Measurements from ENCODE around the gene MTMR1.

The MTMR1 gene

DNA sequence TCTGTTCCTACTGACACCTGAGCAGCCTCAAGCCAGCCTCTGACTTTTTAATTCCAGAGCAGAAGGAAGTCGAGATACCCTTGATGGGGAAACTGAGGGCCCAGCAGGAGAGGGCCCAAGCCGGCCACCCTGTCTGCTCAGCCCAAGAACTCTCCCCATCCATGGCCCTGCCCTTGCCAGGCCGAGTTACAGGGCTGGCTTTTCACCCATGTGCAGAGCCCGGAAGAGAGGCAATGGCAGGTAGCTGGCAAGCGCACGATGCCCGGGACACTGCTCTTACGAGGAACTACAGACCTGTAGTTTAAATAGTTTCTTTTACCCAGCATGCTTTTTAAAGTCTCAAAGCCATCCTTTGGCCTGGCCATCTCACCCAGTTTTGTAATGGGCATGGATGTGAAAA, 79.9 kb downstream of the MTMR1 start:
- H3K27me3 ChIP-seq: no peaks in the 10 kb centered on the region
- TF ChIP-seq, protein P1, sequence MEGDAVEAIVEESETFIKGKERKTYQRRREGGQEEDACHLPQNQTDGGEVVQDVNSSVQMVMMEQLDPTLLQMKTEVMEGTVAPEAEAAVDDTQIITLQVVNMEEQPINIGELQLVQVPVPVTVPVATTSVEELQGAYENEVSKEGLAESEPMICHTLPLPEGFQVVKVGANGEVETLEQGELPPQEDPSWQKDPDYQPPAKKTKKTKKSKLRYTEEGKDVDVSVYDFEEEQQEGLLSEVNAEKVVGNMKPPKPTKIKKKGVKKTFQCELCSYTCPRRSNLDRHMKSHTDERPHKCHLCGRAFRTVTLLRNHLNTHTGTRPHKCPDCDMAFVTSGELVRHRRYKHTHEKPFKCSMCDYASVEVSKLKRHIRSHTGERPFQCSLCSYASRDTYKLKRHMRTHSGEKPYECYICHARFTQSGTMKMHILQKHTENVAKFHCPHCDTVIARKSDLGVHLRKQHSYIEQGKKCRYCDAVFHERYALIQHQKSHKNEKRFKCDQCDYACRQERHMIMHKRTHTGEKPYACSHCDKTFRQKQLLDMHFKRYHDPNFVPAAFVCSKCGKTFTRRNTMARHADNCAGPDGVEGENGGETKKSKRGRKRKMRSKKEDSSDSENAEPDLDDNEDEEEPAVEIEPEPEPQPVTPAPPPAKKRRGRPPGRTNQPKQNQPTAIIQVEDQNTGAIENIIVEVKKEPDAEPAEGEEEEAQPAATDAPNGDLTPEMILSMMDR (IDR thresholded peaks at IDR 0.05): no peak
- DNase-seq: no peak
- H3K36me3 ChIP-seq: peaks cover 0 to 33% (median 12%) of the 10 kb centered on the region in 3 donors
- peaks cover 0 to 3% (median 0%) of the 10 kb centered on the region in 4 donors for H3K4me1 ChIP-seq
- H3K9me3 ChIP-seq: no peaks in the 10 kb centered on the region
- H3K27ac ChIP-seq: no peak overlapping the region
- no peak overlapping the region for H3K4me3 ChIP-seq
- intact Hi-C loops (cut with DNase I; ENCODE audit: low total_unique reads): loop anchor here (5.0 to 10.0 kb wide), 2 partner anchors 222 to 309 kb away; no protein-coding TSS in a partner anchor

GRCh38 chrX:150773634-150774033, 80.4 kb downstream of the MTMR1 start:
- H3K9me3 ChIP-seq: no peaks in the 10 kb centered on the region
- no peak for DNase-seq
- H3K4me3 ChIP-seq: no peak overlapping the region
- intact Hi-C loops (cut with DNase I; ENCODE audit: low total_unique reads): loop anchor here (5.0 to 10.0 kb wide), 2 partner anchors 221 to 309 kb away; no protein-coding TSS in a partner anchor
- no peaks in the 10 kb centered on the region for H3K27me3 ChIP-seq
- peaks cover 0 to 28% (median 12%) of the 10 kb centered on the region in 3 donors for H3K36me3 ChIP-seq
- TF ChIP-seq, protein P1 (IDR thresholded peaks at IDR 0.05): no peak
- no peak overlapping the region for H3K27ac ChIP-seq
- peaks cover 0 to 3% (median 0%) of the 10 kb centered on the region in 4 donors for H3K4me1 ChIP-seq

DNA sequence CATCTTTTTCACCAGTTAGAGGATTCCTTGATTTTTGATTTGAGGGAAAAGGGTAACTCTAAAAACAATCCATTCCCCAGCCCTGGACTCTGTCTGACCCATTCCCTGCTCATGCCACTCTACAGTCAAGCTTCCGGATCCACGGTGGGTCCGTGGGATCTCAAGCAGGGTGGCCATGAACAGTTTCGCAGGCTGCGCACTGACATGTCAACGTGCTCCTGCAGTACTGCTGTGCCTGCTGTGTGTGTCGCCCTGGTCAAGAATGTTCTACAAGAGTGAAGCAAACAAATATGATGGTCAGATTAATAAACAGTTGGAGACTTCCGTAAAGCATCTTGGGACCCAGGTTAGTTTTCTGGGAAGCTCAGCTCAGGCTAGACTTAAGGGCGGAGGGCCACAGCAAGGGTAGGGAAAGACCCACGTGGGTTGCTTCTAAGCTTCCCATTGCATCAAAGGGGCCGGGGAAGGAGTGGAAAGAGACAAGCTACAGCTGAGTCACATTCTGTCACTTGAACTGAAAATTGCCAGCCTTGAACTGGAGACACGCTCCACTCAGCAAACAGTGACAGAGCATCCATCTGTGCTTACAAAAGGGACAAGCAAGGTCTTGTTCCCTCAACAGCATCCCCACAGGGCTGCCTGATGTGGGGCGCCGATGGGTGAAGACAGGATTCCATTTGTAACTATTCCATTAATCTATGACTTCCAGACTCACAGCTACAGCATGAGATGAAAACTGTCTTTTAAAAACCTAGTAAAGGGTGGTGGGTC, 81.8 kb downstream of the MTMR1 start:
- Histone ChIP-seq H3K4me1 (peaks cover 0 to 3% (median 0%) of the 10 kb centered on the region in 4 donors), H3K27me3 (no peaks in the 10 kb centered on the region), H3K4me3 (no peak overlapping the region), H3K27ac (no peak overlapping the region), H3K9me3 (no peaks in the 10 kb centered on the region), H3K36me3 (peaks cover 0 to 17% (median 4%) of the 10 kb centered on the region in 3 donors)
- intact Hi-C loops (cut with DNase I; ENCODE audit: low total_unique reads): loop anchor here (5.0 to 10.0 kb wide), 2 partner anchors 220 to 307 kb away; no protein-coding TSS in a partner anchor
- DNase-seq: no peak
- TF ChIP-seq, protein P1 (IDR thresholded peaks at IDR 0.05): no peak

DNA sequence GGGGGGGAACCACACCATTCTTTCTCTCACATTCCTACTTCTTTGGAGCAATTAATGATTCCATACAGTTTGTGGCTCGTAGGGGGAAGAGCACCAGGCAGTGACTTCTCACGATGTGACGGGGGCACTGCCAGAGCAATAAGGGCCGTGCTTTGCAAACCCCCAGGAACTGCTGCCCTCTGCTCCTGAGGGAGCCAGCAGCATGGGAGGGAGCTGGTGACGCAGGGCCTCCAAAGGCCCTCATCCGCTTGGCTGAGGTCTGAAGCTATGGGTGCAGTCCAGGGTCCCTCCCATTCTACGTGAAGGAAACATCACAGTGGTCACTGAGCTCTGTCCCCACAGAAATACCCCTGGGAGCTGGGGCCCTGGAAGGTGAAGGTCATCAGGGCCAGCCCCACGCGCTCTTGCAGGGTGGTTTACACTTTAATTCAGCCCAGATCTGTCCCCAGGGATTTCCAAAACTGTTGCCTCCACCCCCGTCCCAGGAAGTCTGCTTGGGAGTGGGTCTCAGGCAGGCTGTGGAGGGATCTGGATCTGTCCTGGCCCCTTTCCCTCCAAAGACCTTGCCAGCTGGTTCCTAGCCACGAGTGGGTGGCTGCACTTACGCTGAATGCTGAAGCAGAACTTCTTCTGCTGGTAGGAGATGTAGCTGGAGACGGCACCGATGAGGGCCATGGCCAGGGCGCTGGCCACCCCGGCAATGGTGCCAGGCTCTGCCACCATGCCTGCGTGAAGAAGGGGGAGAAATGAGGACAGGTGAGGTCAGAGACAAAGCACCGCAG, 82.6 kb downstream of the MTMR1 start:
- TF ChIP-seq, protein P1 (IDR thresholded peaks at IDR 0.05): no peak
- intact Hi-C loops (cut with DNase I; ENCODE audit: low total_unique reads): loop anchor here (10.0 kb wide), 1 partner anchor 219 kb away; no protein-coding TSS in a partner anchor

GRCh38 chrX:150777328-150777992, 84.3 kb downstream of the MTMR1 start:
- intact Hi-C loops (cut with DNase I; ENCODE audit: low total_unique reads): loop anchor here (10.0 kb wide), 1 partner anchor 217 kb away; no protein-coding TSS in a partner anchor
- no peak overlapping the region for H3K27ac ChIP-seq
- no peak for DNase-seq
- no peaks in the 10 kb centered on the region for H3K4me1 ChIP-seq
- no peaks in the 10 kb centered on the region for H3K9me3 ChIP-seq
- H3K4me3 ChIP-seq: no peak overlapping the region
- TF ChIP-seq, protein P1 (IDR thresholded peaks at IDR 0.05): no peak
- H3K36me3 ChIP-seq: peaks cover 0 to 12% (median 0%) of the 10 kb centered on the region in 3 donors
- no peaks in the 10 kb centered on the region for H3K27me3 ChIP-seq

More for the DNA sequence above, 82.6 kb downstream of the MTMR1 start:
- no peaks in the 10 kb centered on the region for H3K9me3 ChIP-seq
- DNase-seq: no peak
- peaks cover 0 to 12% (median 0%) of the 10 kb centered on the region in 3 donors for H3K36me3 ChIP-seq
- H3K4me3 ChIP-seq: no peak overlapping the region
- H3K4me1 ChIP-seq: peaks cover 0 to 3% (median 0%) of the 10 kb centered on the region in 4 donors
- no peak overlapping the region for H3K27ac ChIP-seq
- no peaks in the 10 kb centered on the region for H3K27me3 ChIP-seq

Data from tibial artery (tissue), 4 donors.